ENCODE results near the gene MRPL45.

DNA sequence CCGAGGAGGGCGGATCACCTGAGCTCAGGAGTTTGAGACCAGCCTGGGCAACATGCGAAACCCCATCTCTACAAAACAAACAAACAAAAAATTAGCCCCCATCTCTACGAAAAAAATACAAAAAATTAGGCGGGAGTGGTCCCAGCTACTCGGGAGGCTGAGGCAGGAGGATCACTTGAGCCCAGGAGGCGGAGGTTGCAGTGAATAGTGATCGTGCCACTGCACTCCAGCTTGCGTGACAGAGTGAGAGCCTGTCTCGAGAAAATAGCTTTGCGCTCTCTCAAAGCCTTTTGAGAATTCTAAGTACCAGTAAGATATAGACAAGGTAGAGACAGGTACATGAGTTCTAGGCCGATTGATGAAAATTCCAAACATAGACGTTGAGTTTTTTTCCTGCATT is 56.7 kb downstream of the MRPL45 start:
- no peak for TF ChIP-seq GATA1 (IDR thresholded peaks at IDR 0.05; ENCODE audit: low read depth, low read length)
- TF ChIP-seq POLR2A (IDR thresholded peaks at IDR 0.05; ENCODE audit: low read length) = no peak
